OCI-LY7 (cell line): ENCODE measurements around the gene GAS2L2.

Source experiments
- CTCF ChIP-seq: fragments of 200-600 bp; sonication (generic); conservative IDR thresholded peaks from 2 replicates; pipeline ENCODE4 v1.5.1; 2014; ENCODE audit warnings: mild to moderate bottlenecking, antibody characterized with exemption, low read length, moderate library complexity, mixed read lengths
- EZH2phosphoT487 ChIP-seq: fragments of 200-600 bp; sonication (generic); IDR thresholded peaks from 2 replicates; pipeline ENCODE4 v1.6.1; 2018; ENCODE audit warnings: low read depth, borderline replicate concordance, mild to moderate bottlenecking, mixed run types, antibody characterized with exemption, low read length, moderate library complexity, mixed read lengths

GRCh38 chr17:35705230-35705629 lies 47.8 kb downstream of the GAS2L2 start:
- TF ChIP-seq CTCF (no peak), EZH2phosphoT487 (no peak)
